COLO829 (cell line): Measurements from ENCODE around the gene TEX264.

Experiments used
- DNase-seq: peaks from one replicate; pipeline ENCODE4 v3.0.0; 2012; ENCODE audit warnings: low spot score

The TEX264 gene

GRCh38 chr3:51673802-51674654, 3.0 kb downstream of the TEX264 start:
- no peak for DNase-seq

- DNase-seq = no peak
These were observed 4.2 kb downstream of the TEX264 start for GRCh38 chr3:51675201-51675611.

GRCh38 chr3:51676102-51676640, 5.1 kb downstream of the TEX264 start:
- no peak for DNase-seq

GRCh38 chr3:51677358-51677757, 6.3 kb downstream of the TEX264 start:
- no peak for DNase-seq

GRCh38 chr3:51678186-51678585, 7.1 kb downstream of the TEX264 start:
- DNase-seq = no peak

- no peak for DNase-seq
These were observed 7.6 kb downstream of the TEX264 start for GRCh38 chr3:51678641-51679040.

- no peak for DNase-seq
These were observed 8.3 kb downstream of the TEX264 start for GRCh38 chr3:51679318-51679717.

GRCh38 chr3:51679777-51680176, 8.7 kb downstream of the TEX264 start:
- no peak for DNase-seq

- no peak for DNase-seq
These were observed 9.1 kb downstream of the TEX264 start for GRCh38 chr3:51680196-51680595.

GRCh38 chr3:51680663-51681230, 9.7 kb downstream of the TEX264 start:
- DNase-seq = no peak

GRCh38 chr3:51681453-51681852, 10.4 kb downstream of the TEX264 start:
- no peak for DNase-seq

- DNase-seq = peak; percentile 96
These were observed 11.0 kb downstream of the TEX264 start for GRCh38 chr3:51682079-51682478.

- no peak for DNase-seq
These were observed 11.5 kb downstream of the TEX264 start for GRCh38 chr3:51682526-51682925.

- no peak for DNase-seq
These were observed 12.5 kb downstream of the TEX264 start for GRCh38 chr3:51683566-51683965.

GRCh38 chr3:51684971-51685751, 14.1 kb downstream of the TEX264 start:
- DNase-seq = no peak

GRCh38 chr3:51686056-51686455, 15.0 kb downstream of the TEX264 start:
- DNase-seq = no peak

GRCh38 chr3:51686512-51687215, 15.6 kb downstream of the TEX264 start:
- peak; percentile 63 for DNase-seq

GRCh38 chr3:51687431-51688205, 16.6 kb downstream of the TEX264 start:
- no peak for DNase-seq

- no peak for DNase-seq
These were observed 17.2 kb downstream of the TEX264 start for GRCh38 chr3:51688206-51688600.

- no peak for DNase-seq
These were observed 20.0 kb downstream of the TEX264 start for GRCh38 chr3:51691021-51691420.

GRCh38 chr3:51691949-51692348, 20.9 kb downstream of the TEX264 start:
- no peak for DNase-seq
